ENCODE data around the gene AMPH.

The AMPH gene

DNA sequence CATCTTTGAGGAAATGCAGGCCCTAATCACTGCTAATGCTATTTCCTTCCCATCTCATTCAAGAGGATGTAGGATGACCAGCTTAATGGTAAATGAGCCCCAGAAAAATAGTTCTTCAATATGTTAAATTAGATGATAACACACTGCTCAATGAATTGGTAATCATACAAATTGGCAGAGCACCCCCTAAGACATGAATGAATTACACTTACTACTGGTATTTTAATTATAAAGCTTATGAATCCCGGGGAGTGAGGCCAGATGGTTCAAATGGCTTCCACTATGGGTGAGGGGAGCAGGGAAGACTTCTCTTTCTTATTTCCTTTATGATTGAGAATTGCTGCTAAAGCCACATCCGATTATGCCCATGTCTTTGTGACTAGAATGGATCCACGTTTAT lies 198.5 kb downstream of the AMPH start:
- TF ChIP-seq CTCF (IDR thresholded peaks at IDR 0.05; ENCODE audit: control insufficient read depth, extremely low read depth, insufficient read depth): no peak
- no peak overlapping the region for H3K4me3 ChIP-seq (ENCODE audit: low read depth, low read length)
- no peak for DNase-seq (ENCODE audit: low read depth)

- no peak for DNase-seq (ENCODE audit: low read depth)
- no peak for TF ChIP-seq CTCF (IDR thresholded peaks at IDR 0.05; ENCODE audit: control insufficient read depth, extremely low read depth, insufficient read depth)
- H3K4me3 ChIP-seq (ENCODE audit: low read depth, low read length): no peak overlapping the region
These were observed 199.1 kb downstream of the AMPH start for GRCh38 chr7:38432080-38432479.

DNA sequence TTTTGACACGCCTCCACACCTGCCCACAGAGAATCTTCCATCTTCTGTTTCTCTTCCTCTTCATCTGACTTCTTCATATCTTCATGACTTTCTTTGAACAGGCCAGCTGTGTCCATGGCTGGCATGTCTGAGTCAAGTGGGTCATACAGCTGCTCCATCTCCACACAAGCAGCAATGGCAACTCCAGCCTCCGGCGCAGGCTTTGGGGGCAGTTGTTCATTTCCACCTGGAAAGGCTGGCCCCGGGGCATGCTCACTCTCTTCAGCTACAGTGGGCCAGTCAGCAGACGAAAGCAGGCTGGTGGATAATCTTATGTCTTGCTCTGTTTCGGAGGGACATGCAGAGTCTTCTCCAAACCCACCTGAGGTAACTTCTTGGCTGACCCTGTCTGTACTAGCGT lies 202.1 kb downstream of the AMPH start:
- H3K4me3 ChIP-seq (ENCODE audit: low read depth, low read length): no peak overlapping the region

GRCh38 chr7:38428041-38428440 lies 203.1 kb downstream of the AMPH start:
- TF ChIP-seq CTCF (IDR thresholded peaks at IDR 0.05; ENCODE audit: control insufficient read depth, extremely low read depth, insufficient read depth): no peak
- no peak overlapping the region for H3K4me3 ChIP-seq (ENCODE audit: low read depth, low read length)
- DNase-seq (ENCODE audit: low read depth): no peak

More for the DNA sequence above, 202.1 kb downstream of the AMPH start:
- no peak for DNase-seq (ENCODE audit: low read depth)
- no peak for TF ChIP-seq CTCF (IDR thresholded peaks at IDR 0.05; ENCODE audit: control insufficient read depth, extremely low read depth, insufficient read depth)

- H3K4me3 ChIP-seq (ENCODE audit: low read depth, low read length): no peak overlapping the region
- no peak for DNase-seq (ENCODE audit: low read depth)
- no peak for TF ChIP-seq CTCF (IDR thresholded peaks at IDR 0.05; ENCODE audit: control insufficient read depth, extremely low read depth, insufficient read depth)
These were observed 203.8 kb downstream of the AMPH start for GRCh38 chr7:38427279-38427955.

DNA sequence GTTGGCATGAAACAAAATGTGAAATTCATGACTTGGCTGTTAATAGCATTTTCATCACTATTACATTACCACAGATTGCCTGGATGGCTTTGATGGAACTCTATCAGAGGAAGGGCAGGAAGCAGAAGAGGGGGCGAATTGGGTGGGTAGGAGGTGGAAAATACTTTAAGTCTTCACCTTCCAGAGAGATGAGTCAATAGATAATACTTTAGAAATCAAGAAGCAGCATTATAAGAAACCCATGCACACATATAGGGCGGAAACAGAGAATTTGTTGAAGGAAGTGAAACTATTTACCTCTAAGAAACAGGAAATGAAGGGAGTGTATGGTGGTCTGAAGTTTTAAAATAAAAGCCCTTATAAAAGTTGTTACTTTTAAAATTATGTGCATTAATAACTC lies 205.7 kb downstream of the AMPH start:
- no peak for DNase-seq (ENCODE audit: low read depth)
- no peak for TF ChIP-seq CTCF (IDR thresholded peaks at IDR 0.05; ENCODE audit: control insufficient read depth, extremely low read depth, insufficient read depth)
- H3K4me3 ChIP-seq (ENCODE audit: low read depth, low read length): no peak overlapping the region

Measured in LNCaP clone FGC (cell line).